Neural crest cell (in vitro differentiated cells): ENCODE data around the gene CYP4F2. TPM values are rescaled to one million over a fixed set of nuclear protein-coding genes. Genes with fewer than 3 reads are reported as not detected.

Experiments
- DNase-seq: peaks from one replicate; pipeline ENCODE4 v3.0.0; 2021; ENCODE audit warnings: low read depth, mixed read lengths, low spot score
- H3K27ac Mint-ChIP-seq: one replicate; pipeline ENCODE4 v1.8.0; 2021; ENCODE audit warnings: mild to moderate bottlenecking, mixed read lengths; ENCODE audit not compliant: unreplicated experiment
- H3K27me3 Mint-ChIP-seq: 2 replicates; pipeline ENCODE4 v1.8.0; 2021; ENCODE audit warnings: low read depth, mild to moderate bottlenecking, mixed read lengths
- H3K36me3 Mint-ChIP-seq: 2 replicates; pipeline ENCODE4 v1.8.0; 2021; ENCODE audit warnings: low read depth, mild to moderate bottlenecking, mixed read lengths
- H3K4me1 Mint-ChIP-seq: 2 replicates; pipeline ENCODE4 v1.8.0; 2021; ENCODE audit warnings: mixed read lengths
- H3K4me3 Mint-ChIP-seq: one replicate; pipeline ENCODE4 v1.8.0; 2021; ENCODE audit warnings: mild to moderate bottlenecking, mixed read lengths
- H3K9me3 Mint-ChIP-seq: 2 replicates; pipeline ENCODE4 v1.8.0; 2021; ENCODE audit warnings: mixed read lengths
- CTCF ChIP-seq: fragments of 200-600 bp; sonication (generic); conservative IDR thresholded peaks from 2 replicates; pipeline ENCODE4 v1.5.0; 2021; ENCODE audit warnings: antibody characterized with exemption, mild to moderate bottlenecking
- total RNA-seq: library from RNA; stranded (reverse); gene quantifications from 2 replicates; pipeline ENCODE4 v1.2.1, GENCODE V29; 2021

The CYP4F2 gene
- total RNA-seq, 1 donor from 2014 or later = not detected

GRCh38 chr19:15897026-15897737 is 692 bp downstream of the CYP4F2 start:
- DNase-seq = no peak
- no peak overlapping the region for H3K27ac Mint-ChIP-seq
- H3K27me3 Mint-ChIP-seq = no peaks in the 10 kb centered on the region
- no peak for TF ChIP-seq CTCF
- peaks cover 14% of the 10 kb centered on the region for H3K9me3 Mint-ChIP-seq
- peaks cover 6% of the 10 kb centered on the region for H3K36me3 Mint-ChIP-seq
- no peak overlapping the region for H3K4me3 Mint-ChIP-seq
- no peaks in the 10 kb centered on the region for H3K4me1 Mint-ChIP-seq

GRCh38 chr19:15895876-15896430 is 1.9 kb downstream of the CYP4F2 start:
- no peak for TF ChIP-seq CTCF
- Mint-ChIP-seq H3K4me1 (no peaks in the 10 kb centered on the region), H3K27ac (no peak overlapping the region), H3K36me3 (peaks cover 6% of the 10 kb centered on the region), H3K9me3 (peaks cover 14% of the 10 kb centered on the region), H3K4me3 (no peak overlapping the region), H3K27me3 (no peaks in the 10 kb centered on the region)
- no peak for DNase-seq

- H3K4me1 Mint-ChIP-seq = no peaks in the 10 kb centered on the region
- no peaks in the 10 kb centered on the region for H3K27me3 Mint-ChIP-seq
- no peak overlapping the region for H3K4me3 Mint-ChIP-seq
- no peak for DNase-seq
- peaks cover 6% of the 10 kb centered on the region for H3K36me3 Mint-ChIP-seq
- no peak for TF ChIP-seq CTCF
- no peak overlapping the region for H3K27ac Mint-ChIP-seq
- peaks cover 14% of the 10 kb centered on the region for H3K9me3 Mint-ChIP-seq
These were observed 3.5 kb downstream of the CYP4F2 start for GRCh38 chr19:15894359-15894758.

GRCh38 chr19:15893477-15893876 is 4.4 kb downstream of the CYP4F2 start:
- no peak for TF ChIP-seq CTCF
- DNase-seq = no peak
- Mint-ChIP-seq H3K36me3 (peaks cover 6% of the 10 kb centered on the region), H3K27me3 (no peaks in the 10 kb centered on the region), H3K4me1 (no peaks in the 10 kb centered on the region), H3K4me3 (no peak overlapping the region), H3K9me3 (peaks cover 14% of the 10 kb centered on the region), H3K27ac (no peak overlapping the region)

GRCh38 chr19:15892012-15892411 is 5.9 kb downstream of the CYP4F2 start:
- Mint-ChIP-seq H3K36me3 (peaks cover 6% of the 10 kb centered on the region), H3K27ac (no peak overlapping the region), H3K4me1 (no peaks in the 10 kb centered on the region), H3K4me3 (no peak overlapping the region), H3K27me3 (no peaks in the 10 kb centered on the region), H3K9me3 (peaks cover 11% of the 10 kb centered on the region)
- TF ChIP-seq CTCF = no peak
- no peak for DNase-seq
